Measurements from ENCODE around the gene SPAG7.
"Not testable (repeated sequence)": the region's sequence is repeated elsewhere in the genome, so short reads cannot be mapped to it uniquely, and the experiment has no call there.

SPAG7 gene

GRCh38 chr17:4938069-4938491 lies 29.5 kb downstream of the SPAG7 start:
- no peak for DNase-seq (ENCODE audit: low read depth)

- DNase-seq (ENCODE audit: low read depth): no peak
These were observed 30.1 kb downstream of the SPAG7 start for GRCh38 chr17:4937553-4937952.

- DNase-seq (ENCODE audit: low read depth): no peak
These were observed 31.2 kb downstream of the SPAG7 start for GRCh38 chr17:4936436-4936835.

- DNase-seq (ENCODE audit: low read depth): no peak
These were observed 32.0 kb downstream of the SPAG7 start for GRCh38 chr17:4935650-4936049.

GRCh38 chr17:4934173-4934979 lies 33.2 kb downstream of the SPAG7 start:
- no peak for DNase-seq (ENCODE audit: low read depth)

- DNase-seq (ENCODE audit: low read depth): no peak
These were observed 34.0 kb downstream of the SPAG7 start for GRCh38 chr17:4933646-4934045.

GRCh38 chr17:4932756-4933155 lies 34.9 kb downstream of the SPAG7 start:
- no peak for DNase-seq (ENCODE audit: low read depth)

- DNase-seq (ENCODE audit: low read depth): no peak
These were observed 35.7 kb downstream of the SPAG7 start, which contains the start of gene GP1BA for GRCh38 chr17:4931963-4932362. TSS of gene GP1BA (plus strand) at chr17:4932277. CDS start at chr17:4932605, 328 bp downstream.

- no peak for DNase-seq (ENCODE audit: low read depth)
These were observed 38.7 kb downstream of the SPAG7 start for GRCh38 chr17:4928881-4929280.

GRCh38 chr17:4926577-4927335 lies 40.9 kb downstream of the SPAG7 start:
- not testable (repeated sequence) for DNase-seq (ENCODE audit: low read depth)

- no peak for DNase-seq (ENCODE audit: low read depth)
These were observed 46.3 kb downstream of the SPAG7 start for GRCh38 chr17:4921320-4921719.

GRCh38 chr17:4920351-4921048 lies 47.1 kb downstream of the SPAG7 start:
- DNase-seq (ENCODE audit: low read depth): no peak

GRCh38 chr17:4919511-4920047 lies 48.0 kb downstream of the SPAG7 start:
- DNase-seq (ENCODE audit: low read depth): no peak

- not testable (repeated sequence) for DNase-seq (ENCODE audit: low read depth)
These were observed 53.1 kb downstream of the SPAG7 start for GRCh38 chr17:4914551-4914950.

GRCh38 chr17:4913994-4914393 lies 53.6 kb downstream of the SPAG7 start:
- no peak for DNase-seq (ENCODE audit: low read depth)

Data from stimulated activated CD8-positive, alpha-beta memory T cell treated with anti-CD3 and anti-CD28 coated beads, Interleukin-7, amount 100 ng/mL, for 24 hours (primary cell).